Measurements from ENCODE around the gene CYP3A4. TPM values are rescaled to one million over a fixed set of nuclear protein-coding genes. Genes with fewer than 3 reads are reported as not detected.

Gene CYP3A4
- total RNA-seq, 1 donor from 2014 or later: 0.70 TPM

Other genes with a start within 250 kb of the CYP3A4 start
- 6.5 TPM for gene FAM200A, start 232.1 kb downstream of the CYP3A4 start, total RNA-seq
- 24.0 TPM for gene ZNF655, start 225.5 kb downstream of the CYP3A4 start, total RNA-seq
- gene TMEM225B, start 185.9 kb downstream of the CYP3A4 start, total RNA-seq: not detected
- gene ZSCAN25, start 167.2 kb downstream of the CYP3A4 start, total RNA-seq: 6.9 TPM
- not detected for gene CYP3A5, start 104.2 kb downstream of the CYP3A4 start, total RNA-seq
- gene CYP3A7, start 49.0 kb downstream of the CYP3A4 start, total RNA-seq: not detected
- gene CYP3A43, start 43.8 kb upstream of the CYP3A4 start, total RNA-seq: not detected
- gene OR2AE1, start 92.8 kb upstream of the CYP3A4 start, total RNA-seq: not detected
- 6.9 TPM for gene TRIM4, start 135.3 kb upstream of the CYP3A4 start, total RNA-seq
- 0.19 TPM for gene GJC3, start 145.4 kb upstream of the CYP3A4 start, total RNA-seq
- 113 TPM for gene AZGP1, start 191.8 kb upstream of the CYP3A4 start, total RNA-seq
- 30.3 TPM for gene ZKSCAN1, start 231.4 kb upstream of the CYP3A4 start, total RNA-seq